OCI-LY3 (cell line): ENCODE measurements around the gene CD9.

Experiments used
- H2AFZ ChIP-seq: fragments of 200-600, 300-600 bp; shearing (Covaris generic); 2 replicates; pipeline ENCODE4 v1.6.0; 2014; ENCODE audit warnings: antibody characterized with exemption, low read depth, low read length
- H3K27ac ChIP-seq: fragments of 200-600, 300-600 bp; sonication (generic); 2 replicates; pipeline ENCODE4 v1.5.1; 2014; ENCODE audit warnings: mild to moderate bottlenecking, low read length, moderate library complexity, mixed read lengths
- H3K27me3 ChIP-seq: fragments of 200-600, 300-600 bp; sonication (generic); 2 replicates; pipeline ENCODE4 v1.6.1; 2014; ENCODE audit warnings: low read depth, low read length, mixed read lengths
- H3K36me3 ChIP-seq: fragments of 200-600, 300-600 bp; sonication (generic); replicated peaks from 2 replicates; pipeline ENCODE3; 2014; ENCODE audit warnings: low read depth, low read length, mixed read lengths
- H3K4me1 ChIP-seq: fragments of 300-600, 200-600 bp; sonication (generic); 2 replicates; pipeline ENCODE4 v1.6.1; 2014; ENCODE audit warnings: low read length, mixed read lengths
- H3K4me2 ChIP-seq: fragments of 200-600, 300-600 bp; sonication (generic); 2 replicates; pipeline ENCODE4 v1.6.1; 2014; ENCODE audit warnings: low read length, mixed read lengths
- H3K4me3 ChIP-seq: fragments of 300-600, 200-600 bp; sonication (generic); 2 replicates; pipeline ENCODE4 v1.5.1; 2014; ENCODE audit warnings: antibody characterized with exemption, mild to moderate bottlenecking, low read length, moderate library complexity
- H3K79me2 ChIP-seq: fragments of 300-600, 200-600 bp; shearing (Covaris generic); 2 replicates; pipeline ENCODE4 v1.6.1; 2014; ENCODE audit warnings: mild to moderate bottlenecking, low read length, mixed read lengths
- H3K9ac ChIP-seq: fragments of 300-600, 200-600 bp; shearing (Covaris generic); 2 replicates; pipeline ENCODE4 v1.6.0; 2014; ENCODE audit warnings: mild to moderate bottlenecking, low read length, moderate library complexity
- H3K9me3 ChIP-seq: fragments of 200-600, 300-600 bp; shearing (Covaris generic); 2 replicates; pipeline ENCODE4 v1.6.1; 2014; ENCODE audit warnings: low read length, mixed read lengths; ENCODE audit not compliant: insufficient read depth
- H4K20me1 ChIP-seq: fragments of 200-600, 300-600 bp; sonication (generic); 2 replicates; pipeline ENCODE4 v1.6.1; 2016; ENCODE audit warnings: low read length, mixed read lengths; ENCODE audit not compliant: insufficient read depth
- CTCF ChIP-seq: fragments of 200-600, 300-600 bp; sonication (generic); IDR thresholded peaks from 2 replicates; pipeline ENCODE4 v1.5.1; 2014; ENCODE audit warnings: antibody characterized with exemption, low read length, low read depth
- EZH2phosphoT487 ChIP-seq: fragments of 200-600 bp; shearing (Covaris generic); IDR thresholded peaks from 2 replicates; pipeline ENCODE4 v1.6.1; 2018; ENCODE audit warnings: antibody characterized with exemption, mixed run types, low read depth

CD9 gene

GRCh38 chr12:6192604-6193380 is 7.4 kb upstream of the CD9 start:
- no peak overlapping the region for H3K9ac ChIP-seq
- no peak overlapping the region for H3K4me2 ChIP-seq
- H3K4me1 ChIP-seq = no peaks in the 10 kb centered on the region

GRCh38 chr12:6193853-6194815 is 6.1 kb upstream of the CD9 start:
- Histone ChIP-seq H3K36me3 (no peaks in the 10 kb centered on the region), H3K4me2 (no peak overlapping the region; the same call in 1 of the 2 replicates), H3K27ac (no peak overlapping the region), H3K79me2 (no peaks in the 10 kb centered on the region), H2AFZ (no peak overlapping the region), H3K4me3 (no peak overlapping the region), H4K20me1 (no peaks in the 10 kb centered on the region), H3K4me1 (peaks cover 2% of the 10 kb centered on the region), H3K9ac (no peak overlapping the region), H3K9me3 (no peaks in the 10 kb centered on the region), H3K27me3 (peaks cover 40% of the 10 kb centered on the region)
- TF ChIP-seq CTCF = no peak
- TF ChIP-seq EZH2phosphoT487 = no peak

More at GRCh38 chr12:6192604-6193380, 7.4 kb upstream of the CD9 start:
- no peak overlapping the region for H3K27ac ChIP-seq
- H2AFZ ChIP-seq = no peak overlapping the region
- no peak overlapping the region for H3K4me3 ChIP-seq
- no peaks in the 10 kb centered on the region for H3K79me2 ChIP-seq
- peaks cover 35% of the 10 kb centered on the region for H3K27me3 ChIP-seq
- no peaks in the 10 kb centered on the region for H4K20me1 ChIP-seq
- TF ChIP-seq CTCF = no peak
- TF ChIP-seq EZH2phosphoT487 = no peak
- H3K36me3 ChIP-seq = no peaks in the 10 kb centered on the region
- H3K9me3 ChIP-seq = no peaks in the 10 kb centered on the region

GRCh38 chr12:6195665-6196535 is 4.3 kb upstream of the CD9 start:
- H3K4me1 ChIP-seq = peaks cover 11% of the 10 kb centered on the region
- no peaks in the 10 kb centered on the region for H3K9me3 ChIP-seq
- no peak overlapping the region for H3K27ac ChIP-seq
- H3K4me2 ChIP-seq = peak overlapping the region; percentile 33
- no peaks in the 10 kb centered on the region for H3K36me3 ChIP-seq
- H2AFZ ChIP-seq = no peak overlapping the region
- no peak overlapping the region for H3K4me3 ChIP-seq
- no peaks in the 10 kb centered on the region for H3K79me2 ChIP-seq
- peaks cover 49% of the 10 kb centered on the region for H3K27me3 ChIP-seq
- no peaks in the 10 kb centered on the region for H4K20me1 ChIP-seq
- no peak overlapping the region for H3K9ac ChIP-seq
- TF ChIP-seq EZH2phosphoT487 (no peak), CTCF (peak; percentile 75)
